Dermis blood vessel endothelial cell (primary cell): ENCODE results near the gene NOX3. TPM values are rescaled to one million over a fixed set of nuclear protein-coding genes. Genes with fewer than 3 reads are reported as not detected.

ENCODE experiments used
- DNase-seq: peaks from one replicate; pipeline ENCODE4 v3.0.0; 2010
- total RNA-seq: library from RNA; depleted of rRNA; stranded (reverse); fragments of >200 nt; gene quantifications from 2 replicates; pipeline ENCODE4 v1.2.3, GENCODE V29; 2014

Gene NOX3
- total RNA-seq, 1 donor from 2014 or later, result not detected

- DNase-seq, result no peak
These were observed 26.2 kb downstream of the NOX3 start for GRCh38 chr6:155429321-155429893.

DNA sequence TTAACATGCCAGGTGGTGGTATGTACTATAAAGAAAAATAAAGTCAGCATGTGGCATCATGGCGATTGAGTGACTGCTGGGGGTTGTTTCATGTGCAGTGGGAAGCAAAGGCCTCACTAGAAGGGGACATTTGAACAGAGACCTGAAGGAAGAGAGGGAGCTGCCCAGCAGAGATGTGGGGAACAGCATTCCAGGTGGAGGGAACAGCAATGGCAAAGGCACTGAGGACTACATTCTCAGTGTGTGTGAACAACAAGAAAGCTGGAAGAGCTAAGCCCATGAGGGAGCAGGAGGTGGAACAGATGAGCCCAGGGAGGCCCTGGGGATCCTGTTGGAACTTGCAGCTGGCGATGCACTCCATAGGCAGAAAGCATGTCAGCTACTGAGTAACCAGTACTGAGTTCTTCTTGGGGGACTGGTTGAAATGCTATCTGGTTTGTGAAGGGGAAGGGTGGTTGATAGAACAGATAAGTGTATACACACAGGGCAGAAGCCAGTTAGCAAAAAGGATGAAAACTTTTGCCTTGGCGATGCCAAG is 29.2 kb downstream of the NOX3 start:
- DNase-seq, result no peak

DNA sequence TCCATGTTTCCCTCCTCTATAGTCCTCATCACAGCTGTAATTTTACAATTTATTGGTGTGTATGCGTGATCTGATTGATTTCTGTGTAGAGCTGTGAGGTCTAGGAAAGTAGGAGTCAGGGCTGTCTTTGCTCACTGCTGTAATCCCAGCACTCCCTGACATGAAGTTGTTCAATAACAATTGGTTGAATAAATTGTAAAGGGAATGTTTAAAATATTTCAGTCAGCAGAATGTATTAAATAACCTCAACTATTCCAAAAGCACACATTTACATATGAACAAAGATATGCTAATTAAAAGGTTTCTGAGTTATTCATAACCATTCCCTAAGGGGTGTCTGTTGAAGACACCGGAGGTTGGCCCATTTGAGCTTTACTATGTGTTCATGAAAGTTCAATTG is 31.5 kb downstream of the NOX3 start:
- no peak for DNase-seq

DNA sequence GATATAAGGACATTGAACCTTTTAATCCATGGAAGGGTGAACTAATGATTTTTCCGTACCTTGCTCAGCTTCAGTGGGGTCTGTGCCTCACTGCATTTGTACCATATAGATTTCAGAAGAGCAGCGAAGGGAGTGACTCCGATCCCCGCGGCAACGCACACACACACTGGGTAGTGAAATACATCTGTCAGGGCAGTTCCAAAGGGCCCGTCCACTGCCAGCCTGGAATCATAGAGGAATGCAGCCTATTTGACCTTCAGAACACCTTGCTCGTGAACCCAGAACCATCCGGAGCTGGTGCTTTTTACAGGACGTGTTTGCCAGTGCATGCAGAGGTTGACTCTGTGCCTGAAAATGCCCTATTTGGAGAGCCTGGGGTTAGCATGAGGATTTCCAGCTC is 33.0 kb downstream of the NOX3 start:
- no peak for DNase-seq

- DNase-seq, result no peak
These were observed 35.1 kb downstream of the NOX3 start for GRCh38 chr6:155420492-155420891.

DNA sequence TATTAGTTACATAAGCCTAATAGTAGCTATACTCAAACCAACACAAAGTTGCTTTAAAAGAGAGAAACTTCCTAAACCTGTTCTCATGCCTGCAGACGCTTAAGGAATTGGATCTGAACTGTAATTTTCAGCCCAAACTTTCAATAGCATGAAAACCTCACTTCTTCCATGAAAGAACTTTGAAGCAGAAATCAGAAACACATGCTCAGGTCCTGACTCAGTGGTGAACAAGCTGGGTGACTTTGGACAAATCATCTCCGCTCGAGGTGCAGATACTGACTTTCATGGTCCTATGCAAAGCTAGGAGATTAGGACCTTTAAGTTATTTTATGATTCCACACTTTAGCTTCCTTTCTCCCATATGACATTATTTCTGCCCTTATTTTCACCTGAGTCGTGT is 36.5 kb downstream of the NOX3 start:
- DNase-seq, result no peak

GRCh38 chr6:155418017-155418761 is 37.5 kb downstream of the NOX3 start:
- DNase-seq, result peak; percentile 78

DNA sequence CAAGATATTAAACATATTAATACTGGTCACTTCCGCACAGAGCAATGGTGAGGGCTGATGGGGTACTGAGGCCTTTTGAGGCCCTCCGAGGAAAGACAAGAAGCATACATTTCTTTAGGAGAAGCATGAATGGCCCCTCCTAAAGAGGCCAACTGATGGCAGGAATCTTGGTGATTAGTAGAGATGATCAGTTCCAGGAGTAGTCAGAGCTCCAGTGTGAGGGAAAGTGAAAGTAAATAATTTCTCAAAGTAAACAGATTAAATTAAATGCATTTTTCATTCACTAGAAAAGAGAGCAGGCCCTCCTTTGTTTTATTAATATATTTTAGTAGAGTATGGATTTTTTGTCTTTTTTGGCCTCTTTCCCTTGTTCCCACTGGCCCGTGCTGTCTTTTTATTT is 38.2 kb downstream of the NOX3 start:
- no peak for DNase-seq

DNA sequence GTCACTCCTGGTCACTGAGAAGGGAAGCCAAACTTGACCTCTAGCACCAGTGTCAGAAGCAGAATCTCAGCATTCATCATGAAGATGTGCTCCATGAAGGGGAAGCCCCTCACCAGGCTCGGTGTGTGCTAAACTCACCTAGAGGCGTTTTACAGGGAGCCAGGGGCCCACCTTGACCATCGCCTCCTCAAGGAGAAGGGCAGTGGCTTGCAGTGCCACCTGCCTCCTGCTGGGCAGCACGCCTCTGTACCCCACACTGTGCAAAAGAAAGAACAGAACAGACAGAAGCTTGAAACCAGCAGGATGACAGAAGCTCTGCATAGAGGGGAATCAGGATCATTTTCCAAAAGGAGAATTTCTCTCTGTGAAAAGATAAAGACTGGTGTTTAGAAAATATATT is 39.7 kb downstream of the NOX3 start:
- no peak for DNase-seq

DNA sequence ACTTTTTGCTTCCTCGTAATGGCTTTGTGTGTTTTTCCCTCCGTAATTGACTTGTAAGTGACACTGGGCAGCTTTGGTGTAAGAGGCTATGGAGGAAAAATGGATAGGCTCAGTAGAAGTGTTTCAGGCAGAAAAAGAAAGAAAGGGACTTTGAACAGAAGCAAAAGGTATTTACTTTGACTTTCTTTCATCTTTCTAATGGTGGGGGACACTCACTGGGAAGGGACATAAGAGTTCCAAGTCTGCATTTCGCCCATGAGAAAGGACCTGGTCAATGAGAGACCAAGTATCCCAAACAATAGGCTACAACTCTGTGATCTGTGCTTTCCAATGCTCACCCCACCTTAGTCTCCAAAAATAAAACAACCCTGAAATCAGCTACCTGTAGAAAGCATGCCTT is 41.6 kb downstream of the NOX3 start:
- no peak for DNase-seq

DNA sequence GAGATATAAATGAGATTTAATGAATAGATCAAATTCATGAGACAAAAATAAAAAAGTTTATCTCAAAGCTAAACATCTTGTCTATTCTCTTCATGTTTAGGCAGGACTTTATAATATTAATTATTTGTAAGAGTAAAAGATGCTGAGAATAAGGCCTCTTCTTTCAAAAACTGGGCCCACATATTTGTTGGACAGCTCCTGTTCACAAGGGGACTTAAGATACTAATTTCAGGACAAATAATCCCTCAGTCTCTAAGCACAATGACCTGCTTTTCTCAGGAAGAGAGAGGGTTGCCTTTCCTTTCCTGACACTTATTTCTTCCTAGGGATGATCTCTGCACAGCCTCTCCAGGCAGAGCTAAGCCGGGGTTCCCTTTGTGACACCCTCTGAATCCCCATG is 43.3 kb downstream of the NOX3 start:
- DNase-seq, result no peak

DNA sequence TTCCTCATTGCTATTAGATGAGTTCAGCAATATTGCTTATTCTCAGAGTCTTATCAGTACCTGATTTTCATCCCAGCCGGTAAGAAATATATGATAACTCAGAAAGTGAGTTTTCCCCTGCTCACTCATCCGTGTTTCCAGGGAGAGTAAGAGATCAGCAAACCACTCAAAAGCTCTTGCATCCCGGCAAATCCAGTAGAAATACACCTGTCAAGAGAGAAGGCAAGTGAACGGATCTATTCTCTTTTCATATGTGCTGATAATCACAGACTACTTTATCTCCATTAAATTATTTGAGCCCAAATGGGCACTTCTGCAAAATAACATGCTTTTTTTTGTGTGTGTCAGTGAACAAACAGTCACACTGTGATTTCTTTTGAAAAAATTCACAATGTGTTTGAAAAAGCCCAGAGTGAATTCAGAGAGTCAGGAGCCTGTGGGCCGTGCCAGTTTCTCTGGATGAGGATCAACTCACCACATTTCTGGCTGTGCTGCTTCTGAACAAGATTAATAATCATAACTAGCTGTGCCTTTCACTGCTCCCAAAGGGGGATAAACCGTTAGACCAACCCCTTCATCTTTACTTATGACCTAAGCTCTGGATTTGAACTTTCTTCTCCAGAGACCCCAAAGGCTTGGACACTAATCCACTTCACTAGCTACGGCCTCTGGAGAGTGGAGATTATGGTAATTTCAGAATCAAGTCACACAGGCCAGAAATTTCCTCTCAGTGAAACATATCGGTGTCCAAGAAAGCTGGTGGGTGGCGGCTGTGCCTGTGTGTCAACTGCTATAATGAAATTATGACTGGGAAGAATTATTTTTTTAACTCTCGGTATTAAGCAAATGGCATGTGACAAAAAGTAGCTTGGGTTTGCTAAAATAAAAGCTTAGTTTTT is 44.2 kb downstream of the NOX3 start:
- DNase-seq, result no peak

GRCh38 chr6:155409391-155409790 is 46.2 kb downstream of the NOX3 start:
- no peak for DNase-seq

GRCh38 chr6:155408981-155409380 is 46.7 kb downstream of the NOX3 start:
- DNase-seq, result no peak

- no peak for DNase-seq
These were observed 47.4 kb downstream of the NOX3 start for GRCh38 chr6:155408231-155408630.

- no peak for DNase-seq
These were observed 48.8 kb downstream of the NOX3 start for GRCh38 chr6:155406801-155407200.

DNA sequence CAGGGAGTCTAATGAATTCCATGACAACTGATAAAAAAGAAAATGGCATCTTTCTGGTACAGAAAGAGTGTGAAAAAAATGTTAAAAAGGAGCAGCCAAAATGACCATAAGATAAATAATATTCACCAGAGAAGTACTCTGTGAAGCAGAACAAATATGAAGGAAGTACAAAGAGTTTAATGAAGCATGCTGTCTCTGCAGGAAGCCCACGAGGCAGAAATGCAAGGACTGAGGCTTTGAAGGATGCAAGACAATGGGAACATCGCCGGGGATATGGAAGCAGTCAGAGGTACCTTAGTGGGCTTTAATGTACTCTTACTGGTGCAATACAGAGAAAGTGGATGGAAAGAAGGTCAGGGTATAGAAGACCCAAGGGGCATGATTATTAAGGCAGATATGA is 50.7 kb downstream of the NOX3 start:
- no peak for DNase-seq

DNA sequence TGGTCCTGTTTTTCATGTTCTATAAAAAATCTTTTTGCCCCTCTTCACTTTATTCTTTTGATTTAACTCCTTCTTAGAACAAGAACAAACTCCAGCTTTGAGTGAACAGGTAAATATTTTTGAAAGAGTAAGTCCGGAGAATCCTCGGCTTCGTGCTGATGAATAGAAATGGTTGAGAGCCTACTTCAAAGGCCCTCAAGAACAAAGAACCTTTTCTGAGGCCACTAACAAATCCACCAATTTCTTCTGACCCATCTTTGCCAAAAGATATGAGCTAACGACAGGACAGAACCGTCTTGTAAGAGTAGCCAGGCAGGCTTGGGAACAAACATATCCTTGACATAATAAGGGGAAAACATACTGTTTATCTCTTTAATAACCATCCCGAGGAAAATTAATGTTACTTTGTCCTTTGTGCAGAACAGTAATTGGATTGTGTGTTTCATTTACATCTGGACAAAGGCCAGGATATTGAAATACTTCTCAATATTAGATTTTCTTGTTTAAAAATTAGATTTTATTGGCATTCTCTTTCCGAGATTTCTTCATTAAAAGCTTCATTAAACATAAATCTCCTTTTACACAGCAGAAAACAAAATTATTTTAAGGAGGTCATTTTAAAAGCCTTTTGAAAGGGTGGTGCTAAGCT is 52.9 kb downstream of the NOX3 start:
- DNase-seq, result no peak

GRCh38 chr6:155400654-155400965 is 55.0 kb downstream of the NOX3 start:
- no peak for DNase-seq

- DNase-seq, result no peak
These were observed 55.6 kb downstream of the NOX3 start for GRCh38 chr6:155399745-155400653.

DNA sequence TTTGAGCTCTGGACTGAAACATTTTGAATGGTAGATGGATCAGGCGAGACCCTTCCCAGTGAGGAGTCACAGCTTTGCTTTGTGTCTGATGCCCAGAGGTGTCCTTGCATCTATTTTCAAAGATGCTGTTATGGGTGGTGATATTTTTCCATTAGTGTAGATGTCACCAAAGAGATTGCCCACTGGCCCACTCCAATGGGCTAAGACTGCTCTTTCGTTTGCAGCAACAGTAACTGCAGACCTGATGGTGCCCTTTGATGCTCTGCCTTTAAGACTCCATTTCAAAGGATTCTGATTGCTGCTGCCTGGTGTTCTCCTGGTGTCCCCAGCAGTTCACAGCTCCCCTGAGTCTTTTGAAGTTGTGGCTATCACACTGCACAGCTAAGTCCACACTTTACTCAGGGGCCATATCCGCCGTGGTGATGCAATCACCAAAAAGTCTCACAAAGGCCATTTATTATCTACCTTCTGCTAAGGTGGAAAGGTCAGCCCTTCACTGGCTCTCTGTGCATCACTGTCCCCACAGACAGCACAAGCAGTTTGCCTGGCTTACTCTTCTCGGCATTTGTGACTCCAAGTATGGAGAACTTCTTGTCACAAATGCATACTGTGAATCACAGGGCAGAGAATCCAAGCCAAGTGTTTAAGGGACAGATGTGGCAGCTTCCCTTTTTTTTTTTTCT is 56.4 kb downstream of the NOX3 start:
- DNase-seq, result no peak
